Endothelial cell of umbilical vein (primary cell): ENCODE measurements around the gene PIANP. TPM values are rescaled to one million over a fixed set of nuclear protein-coding genes. Genes with fewer than 3 reads are reported as not detected.

Experiments used
- polyA plus RNA-seq, 4 experiments: library from polyadenylated mRNA; depleted of rRNA in 3 of 4; stranded (reverse) in 3 of 4; unstranded in 1 of 4; fragments of >200 nt; gene quantifications; 2 replicates each; pipeline versions ENCODE4 v1.2.1 to v1.2.3, GENCODE V29; 2011 to 2012; ENCODE audit warnings: missing spikeins in 1 of 4
- small RNA-seq: library from RNA; depleted of rRNA; stranded (forward); fragments of <200 nt; gene quantifications from one replicate; pipeline ENCODE3, GENCODE V24; 2012; ENCODE audit warnings: low replicate concordance, low read depth; ENCODE audit not compliant: insufficient read depth, insufficient read length
- total RNA-seq: library from RNA; stranded (reverse); gene quantifications from 2 replicates; pipeline ENCODE4 v1.2.3, GENCODE V29; 2021

Gene PIANP
- total and polyA plus RNA-seq, 2 donors (not counting 3 experiments of a cell fraction or from before 2014, with no cell fraction given): 0.10 to 0.55 TPM

Small RNA genes lying within 50 kb of the gene (small RNA-seq; reads per million reads assigned to genes)
- gene RNU6-781P: not detected

Other genes with a start within 250 kb of the PIANP start
- gene TAPBPL, start 248.8 kb downstream of the PIANP start, total RNA-seq: 9.9 and 11.7 TPM in 2 replicates
- gene TAPBPL, start 248.8 kb downstream of the PIANP start, polyA plus RNA-seq: 28.6 and 33.6 TPM in 2 replicates
- gene VAMP1, start 230.1 kb downstream of the PIANP start, total RNA-seq: 6.6 and 7.0 TPM in 2 replicates
- 9.0 and 9.9 TPM in 2 replicates for gene VAMP1, start 230.1 kb downstream of the PIANP start, polyA plus RNA-seq
- gene MRPL51, start 207.6 kb downstream of the PIANP start, total RNA-seq: 267 and 273 TPM in 2 replicates
- 84.5 and 147 TPM in 2 replicates for gene MRPL51, start 207.6 kb downstream of the PIANP start, polyA plus RNA-seq
- gene NCAPD2, start 206.7 kb downstream of the PIANP start, total RNA-seq: 77.3 and 90.1 TPM in 2 replicates
- 33.6 and 41.8 TPM in 2 replicates for gene NCAPD2, start 206.7 kb downstream of the PIANP start, polyA plus RNA-seq
- 4,245 and 4,648 TPM in 2 replicates for gene GAPDH, start 166.3 kb downstream of the PIANP start, total RNA-seq
- 8,748 and 10,370 TPM in 2 replicates for gene GAPDH, start 166.3 kb downstream of the PIANP start, polyA plus RNA-seq
- gene IFFO1, start 144.8 kb downstream of the PIANP start, total RNA-seq: 26.4 and 27.7 TPM in 2 replicates
- gene IFFO1, start 144.8 kb downstream of the PIANP start, polyA plus RNA-seq: 41.0 and 41.2 TPM in 2 replicates
- gene NOP2, start 132.5 kb downstream of the PIANP start, total RNA-seq: 58.5 and 63.6 TPM in 2 replicates
- gene NOP2, start 132.5 kb downstream of the PIANP start, polyA plus RNA-seq: 17.8 and 26.3 TPM in 2 replicates
- 192 and 216 TPM in 2 replicates for gene CHD4, start 93.4 kb downstream of the PIANP start, total RNA-seq
- gene CHD4, start 93.4 kb downstream of the PIANP start, polyA plus RNA-seq: 119 and 127 TPM in 2 replicates
- gene LPAR5, start 64.9 kb downstream of the PIANP start, total RNA-seq: not detected in 2 replicates
- gene LPAR5, start 64.9 kb downstream of the PIANP start, polyA plus RNA-seq: 0.23 and 0.41 TPM in 2 replicates
- gene ACRBP, start 53.4 kb downstream of the PIANP start, total RNA-seq: 0.97 and 1.3 TPM in 2 replicates
- 5.5 and 5.7 TPM in 2 replicates for gene ACRBP, start 53.4 kb downstream of the PIANP start, polyA plus RNA-seq
- 26.3 and 34.7 TPM in 2 replicates for gene ING4, start 37.7 kb downstream of the PIANP start, total RNA-seq
- gene ING4, start 37.7 kb downstream of the PIANP start, polyA plus RNA-seq: 49.6 and 52.0 TPM in 2 replicates
- gene ZNF384, start 11.4 kb downstream of the PIANP start, total RNA-seq: 52.8 and 58.5 TPM in 2 replicates
- gene ZNF384, start 11.4 kb downstream of the PIANP start, polyA plus RNA-seq: 58.3 and 67.5 TPM in 2 replicates
- gene COPS7A, start 23.2 kb upstream of the PIANP start, total RNA-seq: 36.5 and 41.1 TPM in 2 replicates
- 104 and 112 TPM in 2 replicates for gene COPS7A, start 23.2 kb upstream of the PIANP start, polyA plus RNA-seq
- gene MLF2, start 52.3 kb upstream of the PIANP start, total RNA-seq: 136 and 147 TPM in 2 replicates
- 306 and 319 TPM in 2 replicates for gene MLF2, start 52.3 kb upstream of the PIANP start, polyA plus RNA-seq
- gene PTMS, start 65.5 kb upstream of the PIANP start, total RNA-seq: 518 and 555 TPM in 2 replicates
- 661 and 787 TPM in 2 replicates for gene PTMS, start 65.5 kb upstream of the PIANP start, polyA plus RNA-seq
- gene LAG3, start 71.7 kb upstream of the PIANP start, total RNA-seq: 3.8 and 4.1 TPM in 2 replicates
- gene LAG3, start 71.7 kb upstream of the PIANP start, polyA plus RNA-seq: 1.3 and 1.8 TPM in 2 replicates
- gene CD4, start 88.7 kb upstream of the PIANP start, total RNA-seq: not detected in 2 replicates
- gene CD4, start 88.7 kb upstream of the PIANP start, polyA plus RNA-seq: not detected in 2 replicates
- gene GPR162, start 121.0 kb upstream of the PIANP start, total RNA-seq: 8.1 and 13.7 TPM in 2 replicates
- 9.0 and 9.7 TPM in 2 replicates for gene GPR162, start 121.0 kb upstream of the PIANP start, polyA plus RNA-seq
- gene P3H3, start 127.6 kb upstream of the PIANP start, total RNA-seq: 76.5 and 92.6 TPM in 2 replicates
- 70.2 and 75.9 TPM in 2 replicates for gene P3H3, start 127.6 kb upstream of the PIANP start, polyA plus RNA-seq
- 9.4 and 14.6 TPM in 2 replicates for gene GNB3, start 140.1 kb upstream of the PIANP start, total RNA-seq
- gene GNB3, start 140.1 kb upstream of the PIANP start, polyA plus RNA-seq: 12.0 and 12.6 TPM in 2 replicates
- gene CDCA3, start 150.5 kb upstream of the PIANP start, total RNA-seq: 44.3 and 44.8 TPM in 2 replicates
- 53.5 and 67.2 TPM in 2 replicates for gene CDCA3, start 150.5 kb upstream of the PIANP start, polyA plus RNA-seq
- 126 and 135 TPM in 2 replicates for gene USP5, start 151.3 kb upstream of the PIANP start, total RNA-seq
- 68.9 and 69.4 TPM in 2 replicates for gene USP5, start 151.3 kb upstream of the PIANP start, polyA plus RNA-seq
- gene TPI1, start 166.7 kb upstream of the PIANP start, total RNA-seq: 643 and 676 TPM in 2 replicates
- 1,816 and 2,057 TPM in 2 replicates for gene TPI1, start 166.7 kb upstream of the PIANP start, polyA plus RNA-seq
- gene SPSB2, start 172.5 kb upstream of the PIANP start, total RNA-seq: 3.9 and 6.9 TPM in 2 replicates
- 3.8 and 5.6 TPM in 2 replicates for gene SPSB2, start 172.5 kb upstream of the PIANP start, polyA plus RNA-seq
- gene LRRC23, start 204.0 kb upstream of the PIANP start, total RNA-seq: 2.7 and 3.5 TPM in 2 replicates
- gene LRRC23, start 204.0 kb upstream of the PIANP start, polyA plus RNA-seq: 2.8 and 3.1 TPM in 2 replicates
- 13.8 and 18.6 TPM in 2 replicates for gene ENO2, start 213.8 kb upstream of the PIANP start, total RNA-seq
- 9.1 and 11.4 TPM in 2 replicates for gene ENO2, start 213.8 kb upstream of the PIANP start, polyA plus RNA-seq
- 117 and 122 TPM in 2 replicates for gene ATN1, start 227.1 kb upstream of the PIANP start, total RNA-seq
- gene ATN1, start 227.1 kb upstream of the PIANP start, polyA plus RNA-seq: 46.4 and 47.1 TPM in 2 replicates
- not detected in 2 replicates for gene RNU7-1, start 243.0 kb upstream of the PIANP start, total RNA-seq
- gene RNU7-1, start 243.0 kb upstream of the PIANP start, polyA plus RNA-seq: not detected in 2 replicates
- gene C12orf57, start 243.2 kb upstream of the PIANP start, total RNA-seq: 153 and 167 TPM in 2 replicates
- 729 and 802 TPM in 2 replicates for gene C12orf57, start 243.2 kb upstream of the PIANP start, polyA plus RNA-seq